COLO829 (cell line): ENCODE results near the gene IDH3A.
A peak's percentile ranks its signal among the peaks of the same experiment; 100 is the strongest.
"Not testable (repeated sequence)": the region's sequence is repeated elsewhere in the genome, so short reads cannot be mapped to it uniquely, and the experiment has no call there.

ENCODE experiments used
- DNase-seq: peaks from one replicate; pipeline ENCODE4 v3.0.0; 2012; ENCODE audit warnings: low spot score

IDH3A gene

GRCh38 chr15:78129751-78130287 lies 19.3 kb upstream of the IDH3A start:
- no peak for DNase-seq

DNA sequence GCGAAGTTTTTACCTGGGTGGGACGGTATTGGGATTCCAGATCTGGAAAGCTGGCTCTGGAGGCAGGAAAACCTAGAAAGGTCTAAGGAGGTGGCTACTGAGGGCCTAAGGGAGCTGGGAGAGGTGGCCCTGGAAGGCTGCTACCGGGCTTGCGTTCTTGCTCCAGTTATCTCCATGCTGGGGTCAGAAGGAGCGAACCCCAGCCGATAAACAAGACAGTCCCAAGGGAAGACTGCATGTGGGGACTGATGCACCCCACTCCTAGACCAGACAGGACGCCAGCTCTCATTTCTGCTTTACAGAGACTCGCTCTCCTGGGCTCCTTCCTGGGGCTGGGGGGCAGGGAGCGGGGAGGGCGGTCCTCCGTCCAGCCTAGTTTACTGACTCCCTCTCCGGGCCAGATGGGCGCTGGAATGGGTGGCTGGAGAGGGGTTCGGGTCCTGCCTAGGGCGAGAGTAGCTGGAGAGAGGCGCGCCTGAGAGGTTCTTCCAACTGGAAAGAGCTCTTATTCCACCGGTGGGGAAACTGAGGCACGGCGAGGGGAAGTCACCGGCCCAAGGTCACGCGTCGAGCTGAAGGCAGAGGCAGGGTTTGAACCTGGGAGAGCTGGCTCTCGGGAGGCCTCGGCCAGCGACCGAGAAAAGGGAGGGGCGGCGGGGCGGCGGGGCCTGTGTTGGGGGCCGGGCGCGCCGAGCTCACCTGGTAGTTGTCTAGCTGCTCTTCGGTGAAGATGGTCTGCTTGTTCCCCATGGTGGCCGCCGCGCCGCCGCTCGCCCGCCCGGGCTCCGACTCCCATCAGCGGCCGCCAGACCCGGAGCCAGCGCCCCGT lies 18.5 kb upstream of the IDH3A start:
- no peak for DNase-seq

- DNase-seq, result peak; percentile 55
These were observed 17.7 kb upstream of the IDH3A start, which contains the start of gene CIB2 for GRCh38 chr15:78131295-78132061. TSS of gene CIB2 (minus strand) at chr15:78131445. CDS start at chr15:78131215, 230 bp downstream.

DNA sequence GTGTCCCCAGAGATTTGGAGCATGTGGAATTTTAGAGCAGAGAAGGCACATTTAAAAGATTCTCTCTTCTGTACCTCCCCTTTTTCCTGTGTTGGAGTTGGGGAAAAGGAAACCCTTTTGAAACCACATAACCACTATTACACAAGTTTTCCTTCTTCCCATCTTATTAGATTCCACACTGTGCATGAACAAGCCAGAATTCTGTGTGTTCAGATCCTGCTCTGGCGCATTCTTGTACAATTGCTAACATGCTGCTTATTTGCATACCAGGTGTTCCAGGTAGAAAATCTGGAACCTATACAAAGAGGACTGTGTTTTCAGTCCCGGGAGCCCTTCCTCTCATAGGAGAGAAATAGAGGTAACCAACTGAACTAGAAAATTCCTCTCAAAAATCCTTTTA lies 15.4 kb upstream of the IDH3A start:
- no peak for DNase-seq

DNA sequence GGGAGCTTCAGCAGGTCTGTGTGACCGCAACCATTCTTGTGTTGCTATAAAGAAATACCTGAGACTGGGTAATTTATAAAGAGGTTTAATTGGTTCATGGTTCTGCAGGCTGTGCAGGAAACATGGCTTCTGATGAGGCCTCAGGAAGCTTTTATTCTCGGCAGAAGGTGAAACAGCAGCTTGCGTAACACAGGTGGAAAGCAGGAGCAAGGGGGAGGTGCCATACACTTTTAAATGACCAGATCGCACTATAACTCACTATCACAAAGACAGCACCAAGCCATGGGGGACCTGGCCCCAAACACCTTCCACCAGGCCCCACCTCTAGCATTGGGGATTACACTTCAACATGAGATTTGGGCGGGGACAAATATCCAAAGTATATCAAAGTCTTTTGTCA lies 9.6 kb upstream of the IDH3A start:
- no peak for DNase-seq

DNA sequence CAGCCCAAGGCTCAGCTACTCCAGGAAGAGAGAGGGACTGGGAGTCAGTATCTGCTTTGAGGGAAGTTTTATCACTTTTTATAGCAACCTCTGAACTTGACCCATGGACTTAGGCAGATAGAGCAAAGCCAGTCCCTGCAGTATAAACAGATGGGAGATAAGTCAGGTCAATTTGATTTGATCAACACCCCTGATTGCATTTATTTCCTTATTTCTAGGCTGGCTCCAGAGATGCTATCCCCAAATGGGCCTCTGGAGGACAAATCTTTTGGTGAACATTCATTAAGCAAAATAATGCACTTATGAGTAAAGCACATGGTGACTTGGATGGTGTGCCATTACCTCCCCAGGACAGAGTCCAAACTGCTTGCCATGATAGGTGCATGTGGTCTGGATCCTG lies 8.9 kb upstream of the IDH3A start:
- DNase-seq, result no peak

GRCh38 chr15:78142332-78142731 lies 6.8 kb upstream of the IDH3A start:
- DNase-seq, result no peak

- DNase-seq, result no peak
These were observed 2.6 kb upstream of the IDH3A start for GRCh38 chr15:78146425-78147154.

GRCh38 chr15:78147566-78147965 lies 1.6 kb upstream of the IDH3A start:
- no peak for DNase-seq

- no peak for DNase-seq
These were observed 632 bp upstream of the IDH3A start for GRCh38 chr15:78148392-78149067.

DNA sequence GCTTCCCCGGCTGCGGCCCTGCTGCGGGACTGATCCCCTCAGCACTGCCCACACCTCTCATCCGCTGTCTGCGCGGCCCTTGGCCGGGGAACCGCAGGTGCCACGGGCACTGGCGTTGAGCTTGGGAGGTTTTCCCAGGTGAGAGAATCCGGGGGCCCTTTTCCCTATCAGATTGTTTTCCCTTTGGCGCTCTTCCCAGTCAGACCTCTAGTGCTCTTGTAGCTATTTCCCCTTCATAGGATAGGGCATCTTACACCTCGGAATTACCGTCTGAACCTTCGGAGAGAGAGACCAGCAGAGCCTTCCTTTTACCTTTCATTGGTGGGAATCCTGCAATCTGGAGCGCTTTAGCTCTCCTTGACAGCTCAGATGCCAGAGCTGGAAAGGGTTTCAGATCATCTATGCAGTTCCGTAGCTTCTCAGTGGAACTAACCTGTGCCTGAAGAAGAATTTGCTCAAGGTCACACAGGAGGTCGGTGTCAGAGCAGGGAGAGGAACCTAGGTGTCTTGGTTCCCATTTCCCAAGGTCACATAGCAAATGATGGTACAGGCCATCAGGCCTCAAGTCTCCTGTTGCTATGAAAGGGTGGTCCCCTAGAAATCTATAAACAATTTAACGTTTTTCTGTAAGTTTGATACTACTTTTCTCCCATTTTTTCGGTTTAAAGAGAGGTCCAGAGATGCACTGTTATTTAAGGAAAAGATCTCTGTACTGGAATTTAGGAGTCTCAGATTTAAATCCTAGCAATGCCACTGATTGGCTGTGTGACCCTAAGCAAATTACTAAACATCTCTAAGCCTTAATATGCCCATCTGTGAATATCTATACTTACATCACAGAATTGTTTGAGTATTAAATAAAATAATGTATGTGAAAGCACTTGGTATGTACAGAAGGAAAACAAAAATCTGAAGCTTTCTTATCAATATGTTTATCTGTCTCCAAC lies 916 bp downstream of the IDH3A start:
- DNase-seq, result no peak

- DNase-seq, result not testable (repeated sequence)
These were observed 1.9 kb downstream of the IDH3A start for GRCh38 chr15:78151075-78151474.

DNA sequence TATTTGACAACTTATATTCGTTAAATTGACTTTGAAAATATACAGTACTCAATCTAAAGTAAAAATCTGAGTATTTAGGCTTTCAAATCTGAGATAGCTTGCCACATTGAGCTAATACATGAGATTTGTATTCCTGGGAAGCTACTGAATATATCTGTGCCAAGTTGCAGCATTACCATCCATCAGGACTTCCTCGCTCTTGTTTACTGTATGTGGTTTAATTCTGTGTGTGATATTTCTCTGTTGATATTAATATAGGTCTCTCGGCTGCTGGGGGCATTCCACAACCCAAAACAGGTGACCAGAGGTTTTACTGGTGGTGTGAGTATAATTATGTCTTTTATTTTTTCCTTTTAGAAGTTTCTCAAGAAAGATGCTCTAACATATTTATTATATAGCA lies 5.8 kb downstream of the IDH3A start:
- no peak for DNase-seq

DNA sequence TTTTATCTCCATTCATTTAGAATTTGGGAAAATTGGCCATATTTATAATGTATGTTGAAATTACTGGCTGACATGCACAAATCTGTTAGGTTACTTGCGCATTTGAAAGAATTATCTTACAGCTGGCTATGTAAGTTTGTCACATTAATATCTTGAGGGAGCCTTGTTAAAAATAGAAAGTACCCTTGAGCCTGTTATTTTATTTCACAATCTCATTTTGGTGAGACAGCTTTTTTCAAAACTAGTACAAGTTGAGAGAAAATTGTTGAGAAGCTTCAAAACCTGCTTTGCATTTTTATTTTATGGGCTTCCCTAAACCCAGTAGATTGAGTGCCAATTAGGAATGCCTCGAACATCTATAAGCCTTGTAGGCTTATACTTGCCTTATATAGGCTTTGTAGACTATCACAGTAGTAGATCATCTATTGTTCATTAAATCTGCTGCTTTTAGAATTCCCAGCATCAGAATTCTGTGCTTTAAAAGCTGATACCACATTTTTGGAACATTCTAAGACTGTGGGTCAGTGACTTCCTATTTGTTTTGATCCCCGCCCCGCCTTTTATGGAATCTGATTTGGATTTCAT lies 6.3 kb downstream of the IDH3A start:
- no peak for DNase-seq

DNA sequence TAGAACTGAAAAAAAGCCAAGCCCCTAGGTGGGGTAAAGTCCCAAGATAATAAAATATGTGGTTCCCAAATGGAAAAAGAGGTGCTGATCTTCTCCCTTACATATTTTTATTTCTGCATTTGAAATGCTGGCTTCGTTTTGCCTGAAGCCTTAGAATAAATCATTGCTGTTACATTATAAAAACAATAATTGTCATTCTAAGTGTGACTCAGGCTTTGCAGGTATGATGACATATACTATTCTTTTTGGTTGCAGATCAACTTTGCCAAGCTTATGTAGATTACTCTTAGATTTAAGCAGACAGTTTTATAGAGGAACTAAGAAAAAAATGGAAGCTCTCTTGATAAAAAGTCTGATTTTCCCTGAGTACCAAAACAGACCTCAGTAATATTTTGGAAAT lies 7.5 kb downstream of the IDH3A start:
- no peak for DNase-seq

DNA sequence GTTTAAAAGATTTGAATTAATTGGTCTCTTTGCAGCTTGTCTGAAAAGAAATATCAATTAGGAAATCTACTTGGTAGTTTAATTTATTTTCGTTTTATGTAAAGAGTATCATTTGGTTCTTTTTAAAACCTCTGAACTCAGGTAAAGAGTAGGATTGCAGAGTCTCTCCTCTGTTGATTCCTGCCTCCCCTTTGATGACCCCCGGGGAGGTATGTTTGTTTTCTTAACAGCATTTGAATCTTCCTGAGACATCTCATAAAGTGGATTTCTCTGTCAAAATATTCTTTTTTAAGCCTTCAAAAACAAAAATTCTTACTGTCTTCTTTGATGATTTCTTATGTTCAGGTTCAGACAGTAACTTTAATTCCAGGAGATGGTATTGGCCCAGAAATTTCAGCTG lies 8.0 kb downstream of the IDH3A start:
- no peak for DNase-seq

GRCh38 chr15:78159395-78159794 lies 10.2 kb downstream of the IDH3A start:
- DNase-seq, result no peak

DNA sequence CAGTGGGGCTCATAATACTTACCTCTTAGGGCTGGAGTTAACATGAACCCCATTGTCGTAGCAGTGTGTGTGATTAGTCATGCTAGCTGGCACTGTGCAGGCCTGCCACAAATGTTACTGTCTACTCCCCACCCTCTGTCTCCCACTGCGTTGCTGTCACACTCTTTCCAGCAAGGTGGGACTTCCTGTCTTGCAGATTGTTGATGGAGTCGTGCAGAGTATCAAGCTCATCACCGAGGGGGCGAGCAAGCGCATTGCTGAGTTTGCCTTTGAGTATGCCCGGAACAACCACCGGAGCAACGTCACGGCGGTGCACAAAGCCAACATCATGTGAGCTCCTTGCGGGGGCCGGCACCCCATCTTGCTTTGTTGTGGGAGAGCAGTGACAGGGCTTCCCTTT lies 12.9 kb downstream of the IDH3A start:
- no peak for DNase-seq

- no peak for DNase-seq
These were observed 14.8 kb downstream of the IDH3A start for GRCh38 chr15:78164010-78164409.

DNA sequence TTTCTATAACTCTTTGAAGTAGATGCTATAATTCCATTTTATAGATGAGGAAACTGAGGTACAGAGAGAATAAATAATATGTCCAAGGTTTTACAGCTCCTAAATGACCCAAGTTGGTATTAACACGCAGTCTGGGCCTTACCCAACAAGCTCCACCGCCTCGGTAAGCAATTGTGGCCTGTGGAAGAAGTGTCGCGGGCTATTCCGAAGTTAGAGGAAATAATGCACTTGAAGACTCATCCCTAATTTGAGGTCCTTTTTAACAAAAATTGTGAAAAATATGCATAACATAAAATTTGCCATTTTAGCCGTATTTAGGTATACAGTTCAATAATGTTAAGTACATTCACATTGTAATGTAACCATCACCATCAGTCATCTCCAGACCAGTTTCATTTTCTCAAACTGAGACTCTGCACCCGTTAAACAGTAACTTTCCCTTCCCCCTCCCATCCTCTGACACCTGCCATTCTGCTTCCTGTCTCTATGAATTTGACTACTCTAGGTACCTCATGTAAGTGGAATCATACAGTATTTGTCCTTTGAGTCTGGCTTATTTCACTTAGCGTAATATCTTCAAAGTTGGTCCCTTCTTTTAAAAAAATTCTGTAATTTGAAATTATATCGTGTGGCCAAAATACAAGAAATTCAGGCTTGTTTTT lies 18.2 kb downstream of the IDH3A start:
- DNase-seq, result no peak
